Ishikawa (cell line): ENCODE results near the gene ANP32B.

Source experiments
- CEBPB ChIP-seq: IDR thresholded peaks from 2 replicates; pipeline ENCODE4 v1.6.1; 2012
- CREB1 ChIP-seq: IDR thresholded peaks from 2 replicates; pipeline ENCODE4 v1.6.1; 2012; ENCODE audit warnings: low read depth
- EGR1 ChIP-seq: IDR thresholded peaks from 2 replicates; pipeline ENCODE4 v1.6.1; 2012
- EP300 ChIP-seq: IDR thresholded peaks from 2 replicates; pipeline ENCODE4 v1.6.1; 2012; ENCODE audit warnings: borderline replicate concordance
- FOXM1 ChIP-seq: IDR thresholded peaks from 2 replicates; pipeline ENCODE4 v1.6.1; 2012; ENCODE audit warnings: low read depth, borderline replicate concordance
- MAX ChIP-seq: IDR thresholded peaks from 2 replicates; pipeline ENCODE4 v1.6.1; 2012
- NFIC ChIP-seq: IDR thresholded peaks from 2 replicates; pipeline ENCODE4 v1.6.1; 2012
- RAD21 ChIP-seq: IDR thresholded peaks from 2 replicates; pipeline ENCODE4 v1.6.1; 2012; ENCODE audit warnings: low read depth
- REST ChIP-seq: IDR thresholded peaks from 2 replicates; pipeline ENCODE4 v1.6.1; 2012; ENCODE audit warnings: low read depth, mild to moderate bottlenecking
- TAF1 ChIP-seq: IDR thresholded peaks from 2 replicates; pipeline ENCODE4 v1.6.1; 2012; ENCODE audit warnings: low read depth, mild to moderate bottlenecking
- TCF12 ChIP-seq: IDR thresholded peaks from 2 replicates; pipeline ENCODE4 v1.6.1; 2012; ENCODE audit warnings: low read depth
- TEAD4 ChIP-seq: IDR thresholded peaks from 2 replicates; pipeline ENCODE4 v1.6.1; 2012
- USF1 ChIP-seq: IDR thresholded peaks from 2 replicates; pipeline ENCODE4 v1.6.1; 2012
- YY1 ChIP-seq: IDR thresholded peaks from 2 replicates; pipeline ENCODE4 v1.6.1; 2012; ENCODE audit warnings: low read depth
- ZBTB7A ChIP-seq: IDR thresholded peaks from 2 replicates; pipeline ENCODE4 v1.6.1; 2012; ENCODE audit warnings: low read depth

Gene ANP32B

GRCh38 chr9:97982683-97983588 lies at the start of gene ANP32B:
Gene ANP32B, plus strand, starts transcription at chr9:97983341. Its CDS starts 215 bp downstream, at chr9:97983556.
- TF ChIP-seq FOXM1 (no peak), ZBTB7A (peak; percentile 98), RAD21 (peak; percentile 8; the same call in 1 of the 2 replicates), USF1 (peak; percentile 50; the same call in 1 of the 2 replicates), CREB1 (no peak), NFIC (no peak), MAX (peak; percentile 95), YY1 (peak; percentile 77), TAF1 (peak; percentile 71), EP300 (peak; percentile 10; the same call in 1 of the 2 replicates), TCF12 (0 out of 2 replicates have a peak, but pooled peaks have one; percentile 19), EGR1 (0 out of 2 replicates have a peak, but pooled peaks have one; percentile 26), TEAD4 (no peak), CEBPB (peak; percentile 38; the same call in 1 of the 2 replicates), REST (no peak)

- TF ChIP-seq REST (no peak), TAF1 (no peak), ZBTB7A (no peak), TEAD4 (no peak), USF1 (no peak), YY1 (no peak), MAX (no peak), EGR1 (no peak), TCF12 (no peak), FOXM1 (no peak), CREB1 (no peak), CEBPB (no peak)
Observed at GRCh38 chr9:97934321-97935115, 48.6 kb upstream of the ANP32B start.

GRCh38 chr9:97935276-97935675 lies 47.9 kb upstream of the ANP32B start:
- TF ChIP-seq MAX, result no peak
- no peak for TF ChIP-seq CEBPB
- TF ChIP-seq RAD21, result no peak
- no peak for TF ChIP-seq TAF1
- TF ChIP-seq CREB1, result no peak
- TF ChIP-seq USF1, result no peak
- no peak for TF ChIP-seq EP300
- TF ChIP-seq TCF12, result no peak
- TF ChIP-seq ZBTB7A, result no peak
- no peak for TF ChIP-seq EGR1
- TF ChIP-seq NFIC, result no peak
- TF ChIP-seq YY1, result no peak

- TF ChIP-seq EGR1 (no peak), CEBPB (no peak), TCF12 (no peak), YY1 (no peak), FOXM1 (no peak), CREB1 (no peak), NFIC (no peak), MAX (no peak), REST (no peak), EP300 (no peak)
Observed at GRCh38 chr9:97936998-97937397, 46.1 kb upstream of the ANP32B start.
